NK-92 (cell line): ENCODE measurements around the gene ADGB.

ENCODE experiments used
- DNase-seq: peaks from one replicate; lab custom pipeline; 2025; ENCODE audit not compliant: unreplicated experiment; lab: John Stamatoyannopoulos, UW

Gene ADGB

GRCh38 chr6:146628350-146628749 lies 29.6 kb downstream of the ADGB start:
- DNase-seq = no peak

GRCh38 chr6:146634022-146634421 lies 35.2 kb downstream of the ADGB start:
- no peak for DNase-seq

- DNase-seq = no peak
Measured at GRCh38 chr6:146635165-146635564, 36.4 kb downstream of the ADGB start.

GRCh38 chr6:146636481-146636880 lies 37.7 kb downstream of the ADGB start:
- no peak for DNase-seq

- no peak for DNase-seq
Measured at GRCh38 chr6:146642921-146643320, 44.1 kb downstream of the ADGB start.

- DNase-seq = no peak
Measured at GRCh38 chr6:146650799-146651481, 52.2 kb downstream of the ADGB start.

- DNase-seq = no peak
Measured at GRCh38 chr6:146651482-146651863, 52.7 kb downstream of the ADGB start.

GRCh38 chr6:146657432-146657831 lies 58.7 kb downstream of the ADGB start:
- no peak for DNase-seq

- no peak for DNase-seq
Measured at GRCh38 chr6:146664871-146665360, 66.1 kb downstream of the ADGB start.

- DNase-seq = no peak
Measured at GRCh38 chr6:146666909-146667308, 68.1 kb downstream of the ADGB start.

GRCh38 chr6:146670161-146670560 lies 71.4 kb downstream of the ADGB start:
- no peak for DNase-seq

GRCh38 chr6:146673069-146673468 lies 74.3 kb downstream of the ADGB start:
- DNase-seq = no peak

- DNase-seq = no peak
Measured at GRCh38 chr6:146679386-146679785, 80.6 kb downstream of the ADGB start.

- DNase-seq = no peak
Measured at GRCh38 chr6:146682919-146683318, 84.1 kb downstream of the ADGB start.

- no peak for DNase-seq
Measured at GRCh38 chr6:146689806-146690205, 91.0 kb downstream of the ADGB start.

- DNase-seq = no peak
Measured at GRCh38 chr6:146693342-146693741, 94.6 kb downstream of the ADGB start.

GRCh38 chr6:146697921-146698320 lies 99.1 kb downstream of the ADGB start:
- DNase-seq = no peak

GRCh38 chr6:146700078-146700686 lies 101.4 kb downstream of the ADGB start:
- DNase-seq = no peak

- DNase-seq = no peak
Measured at GRCh38 chr6:146701632-146702031, 102.9 kb downstream of the ADGB start.

- DNase-seq = no peak
Measured at GRCh38 chr6:146709036-146709622, 110.4 kb downstream of the ADGB start.

- no peak for DNase-seq
Measured at GRCh38 chr6:146719387-146719786, 120.6 kb downstream of the ADGB start.

- DNase-seq = no peak
Measured at GRCh38 chr6:146739696-146740095, 140.9 kb downstream of the ADGB start.
